ENCODE data around the gene ARRDC5.
"Not testable (repeated sequence)": the region's sequence is repeated elsewhere in the genome, so short reads cannot be mapped to it uniquely, and the experiment has no call there.

ARRDC5 gene

GRCh38 chr19:4867534-4868285, 35.0 kb downstream of the ARRDC5 start, which contains the start of gene PLIN3:
PLIN3 (minus strand) TSS chr19:4867667; CDS start chr19:4861394, 6,273 bp downstream.
- peak; percentile 91 to 92 for DNase-seq

- peak; percentile 35 to 42 for DNase-seq
Observed at GRCh38 chr19:4866595-4867424, 35.9 kb downstream of the ARRDC5 start.

GRCh38 chr19:4861147-4861546, 41.5 kb downstream of the ARRDC5 start:
- no peak for DNase-seq

GRCh38 chr19:4859697-4860096, 43.0 kb downstream of the ARRDC5 start:
- no peak for DNase-seq

- not testable (repeated sequence) for DNase-seq
Observed at GRCh38 chr19:4856468-4856867, 46.2 kb downstream of the ARRDC5 start.

GRCh38 chr19:4853506-4853905, 49.2 kb downstream of the ARRDC5 start:
- not testable (repeated sequence) for DNase-seq

- DNase-seq, result no peak
Observed at GRCh38 chr19:4852484-4852883, 50.2 kb downstream of the ARRDC5 start.

GRCh38 chr19:4851551-4852290, 51.0 kb downstream of the ARRDC5 start:
- peak; percentile 74 to 79 for DNase-seq

GRCh38 chr19:4849019-4849418, 53.7 kb downstream of the ARRDC5 start:
- no peak for DNase-seq

- no peak for DNase-seq
Observed at GRCh38 chr19:4847190-4847973, 55.3 kb downstream of the ARRDC5 start.

- not testable (repeated sequence) for DNase-seq
Observed at GRCh38 chr19:4845975-4846374, 56.7 kb downstream of the ARRDC5 start.

GRCh38 chr19:4844348-4845179, 58.1 kb downstream of the ARRDC5 start:
- DNase-seq, result no peak

- no peak for DNase-seq
Observed at GRCh38 chr19:4843647-4843965, 59.1 kb downstream of the ARRDC5 start.
